Embryonic facial prominence (tissue), 1 donor: ENCODE data around the gene WLS.
"Not testable (repeated sequence)": the region's sequence is repeated elsewhere in the genome, so short reads cannot be mapped to it uniquely, and the experiment has no call there.

Experiments used
- DNase-seq: peaks from one replicate; pipeline ENCODE4 v3.0.0-alpha.2; 2016; ENCODE audit errors: extremely low spot score

Gene WLS

GRCh38 chr1:68201546-68202238 is 30.6 kb downstream of the WLS start:
- no peak for DNase-seq

- no peak for DNase-seq
Observed at GRCh38 chr1:68199603-68200002, 32.7 kb downstream of the WLS start.

- no peak for DNase-seq
Observed at GRCh38 chr1:68198752-68199151, 33.6 kb downstream of the WLS start.

- DNase-seq: no peak
Observed at GRCh38 chr1:68197891-68198290, 34.4 kb downstream of the WLS start.

GRCh38 chr1:68197461-68197860 is 34.9 kb downstream of the WLS start:
- DNase-seq: no peak

GRCh38 chr1:68196676-68197075 is 35.6 kb downstream of the WLS start:
- no peak for DNase-seq

- DNase-seq: no peak
Observed at GRCh38 chr1:68191717-68192116, 40.6 kb downstream of the WLS start.

- DNase-seq: no peak
Observed at GRCh38 chr1:68188644-68189340, 43.5 kb downstream of the WLS start.

- DNase-seq: no peak
Observed at GRCh38 chr1:68188060-68188538, 44.2 kb downstream of the WLS start.

- no peak for DNase-seq
Observed at GRCh38 chr1:68185743-68186142, 46.6 kb downstream of the WLS start.

GRCh38 chr1:68183895-68184294 is 48.4 kb downstream of the WLS start:
- DNase-seq: no peak

- DNase-seq: no peak
Observed at GRCh38 chr1:68181165-68181556, 51.2 kb downstream of the WLS start.

GRCh38 chr1:68180441-68181164 is 51.7 kb downstream of the WLS start:
- no peak for DNase-seq

- DNase-seq: no peak
Observed at GRCh38 chr1:68178821-68179490, 53.4 kb downstream of the WLS start.

- no peak for DNase-seq
Observed at GRCh38 chr1:68175621-68176398, 56.5 kb downstream of the WLS start.

GRCh38 chr1:68174738-68175113 is 57.6 kb downstream of the WLS start:
- no peak for DNase-seq

GRCh38 chr1:68173936-68174737 is 58.2 kb downstream of the WLS start:
- peak; percentile 72 for DNase-seq

- DNase-seq: no peak
Observed at GRCh38 chr1:68173283-68173935, 58.9 kb downstream of the WLS start.

GRCh38 chr1:68171795-68172194 is 60.5 kb downstream of the WLS start:
- DNase-seq: not testable (repeated sequence)

- no peak for DNase-seq
Observed at GRCh38 chr1:68168545-68169171, 63.7 kb downstream of the WLS start.
